IPS-18c (cell line): ENCODE data around the gene BORCS8.
"Not testable (repeated sequence)": the region's sequence is repeated elsewhere in the genome, so short reads cannot be mapped to it uniquely, and the experiment has no call there.

Experiments
- H3K4me3 ChIP-seq: 2 replicates; pipeline ENCODE4 v1.7.0; 2013; ENCODE audit warnings: low read depth, mild to moderate bottlenecking, low read length, moderate library complexity; ENCODE audit not compliant: insufficient read depth
- H3K9me3 ChIP-seq: one replicate; pipeline ENCODE4 v1.6.1; 2013; ENCODE audit warnings: mild to moderate bottlenecking, low read length, moderate library complexity; ENCODE audit not compliant: control insufficient read depth, insufficient read depth

Gene BORCS8

DNA sequence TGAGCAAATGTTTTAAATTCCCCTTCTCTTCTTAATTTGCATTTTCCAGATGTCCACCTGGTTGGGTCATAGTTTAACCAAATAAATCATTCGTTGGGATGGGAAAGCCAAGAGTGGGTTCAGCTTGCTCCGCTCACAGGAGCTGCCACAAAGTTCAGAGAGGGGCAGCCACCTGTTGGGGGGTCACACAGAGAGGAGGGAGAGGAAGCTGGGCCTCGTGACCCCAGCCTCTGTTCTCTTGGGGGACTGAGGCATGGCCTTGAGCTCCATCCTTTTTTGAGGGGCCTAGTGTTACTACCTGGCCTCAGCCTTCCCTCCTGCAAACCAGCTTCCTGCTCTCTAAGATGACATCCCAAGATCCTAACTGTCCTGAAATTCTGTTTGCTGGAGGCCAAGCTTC is 24.3 kb downstream of the BORCS8 start:
- Histone ChIP-seq H3K9me3 (no peaks in the 10 kb centered on the region), H3K4me3 (no peak overlapping the region)

DNA sequence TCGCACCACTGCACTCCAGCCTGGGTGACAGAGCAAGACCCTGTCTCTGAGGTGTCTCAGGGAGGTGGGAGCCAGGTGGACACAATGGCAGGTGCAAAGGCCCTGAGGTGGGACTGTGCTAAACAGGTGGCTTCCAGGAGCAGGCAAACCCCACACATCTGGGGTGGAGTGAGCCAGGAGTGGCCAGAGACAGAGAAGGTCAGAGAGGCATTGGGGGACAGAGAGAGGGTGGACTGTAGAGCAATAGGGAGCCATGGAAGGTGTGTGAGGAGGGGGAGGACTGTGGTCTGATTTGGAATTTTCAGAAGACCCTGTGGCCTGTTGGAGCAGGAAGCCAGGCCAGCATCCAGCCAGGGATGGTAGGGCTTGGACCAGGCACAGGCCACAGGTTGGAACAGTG is 26.6 kb downstream of the BORCS8 start:
- H3K9me3 ChIP-seq: no peaks in the 10 kb centered on the region
- no peak overlapping the region for H3K4me3 ChIP-seq

- no peaks in the 10 kb centered on the region for H3K9me3 ChIP-seq
- H3K4me3 ChIP-seq: no peak overlapping the region
Measured at GRCh38 chr19:19162495-19162894, 29.5 kb downstream of the BORCS8 start.

DNA sequence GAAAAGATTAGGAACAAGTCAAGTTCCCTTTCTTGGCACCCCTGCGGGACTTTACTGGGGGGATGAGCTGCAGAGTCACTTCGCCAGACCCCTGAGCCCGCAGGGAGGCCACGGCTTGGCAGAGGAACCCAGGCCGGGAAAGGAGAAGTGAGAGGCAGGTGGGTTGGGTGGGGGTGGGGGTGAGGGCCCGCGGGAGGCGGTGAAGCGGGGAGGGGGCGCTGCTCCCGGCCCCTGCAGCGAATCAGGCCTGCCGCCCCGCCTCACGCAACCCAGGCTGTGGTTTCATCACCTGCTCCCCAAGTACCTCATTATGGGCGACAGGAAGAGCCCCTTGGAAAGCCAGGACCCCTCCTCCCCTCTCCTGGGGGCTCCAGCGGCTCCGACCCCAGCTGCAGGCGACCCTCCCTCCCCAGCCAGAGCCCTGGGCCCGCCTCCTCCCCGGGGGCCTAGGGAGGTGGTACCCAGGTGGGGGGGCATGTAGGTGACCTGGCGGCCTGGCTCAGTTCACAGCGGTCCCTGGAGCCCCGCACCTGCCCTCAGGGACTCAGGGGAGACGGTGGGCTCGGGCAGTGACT is 31.4 kb downstream of the BORCS8 start:
- no peak overlapping the region for H3K4me3 ChIP-seq
- H3K9me3 ChIP-seq: no peaks in the 10 kb centered on the region

- Histone ChIP-seq H3K9me3 (no peaks in the 10 kb centered on the region), H3K4me3 (no peak overlapping the region)
Measured at GRCh38 chr19:19159534-19159933, 32.4 kb downstream of the BORCS8 start.

DNA sequence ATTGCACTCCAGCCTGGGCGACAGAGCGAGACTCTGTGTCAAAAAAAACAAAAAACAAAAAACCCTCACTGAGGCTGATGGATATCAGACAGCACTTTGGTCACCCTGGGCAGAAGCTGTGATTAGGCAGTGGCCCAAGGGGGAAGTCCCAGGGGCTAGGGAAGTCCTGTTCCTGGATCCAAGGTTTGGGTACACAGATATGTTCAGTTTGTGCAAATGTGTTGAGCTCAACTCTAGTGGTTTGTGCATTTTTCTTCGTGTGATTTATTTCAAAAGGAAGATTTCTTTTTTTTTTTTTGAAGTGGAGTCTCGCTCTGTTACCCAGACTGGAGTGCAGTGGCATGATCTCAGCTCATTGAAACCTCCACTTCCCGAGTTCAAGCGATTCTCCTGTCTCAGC is 34.1 kb downstream of the BORCS8 start:
- H3K4me3 ChIP-seq: no peak overlapping the region
- peaks cover under 1% of the 10 kb centered on the region for H3K9me3 ChIP-seq

- no peak overlapping the region for H3K4me3 ChIP-seq
Measured at GRCh38 chr19:19155495-19156219, 36.3 kb downstream of the BORCS8 start.

DNA sequence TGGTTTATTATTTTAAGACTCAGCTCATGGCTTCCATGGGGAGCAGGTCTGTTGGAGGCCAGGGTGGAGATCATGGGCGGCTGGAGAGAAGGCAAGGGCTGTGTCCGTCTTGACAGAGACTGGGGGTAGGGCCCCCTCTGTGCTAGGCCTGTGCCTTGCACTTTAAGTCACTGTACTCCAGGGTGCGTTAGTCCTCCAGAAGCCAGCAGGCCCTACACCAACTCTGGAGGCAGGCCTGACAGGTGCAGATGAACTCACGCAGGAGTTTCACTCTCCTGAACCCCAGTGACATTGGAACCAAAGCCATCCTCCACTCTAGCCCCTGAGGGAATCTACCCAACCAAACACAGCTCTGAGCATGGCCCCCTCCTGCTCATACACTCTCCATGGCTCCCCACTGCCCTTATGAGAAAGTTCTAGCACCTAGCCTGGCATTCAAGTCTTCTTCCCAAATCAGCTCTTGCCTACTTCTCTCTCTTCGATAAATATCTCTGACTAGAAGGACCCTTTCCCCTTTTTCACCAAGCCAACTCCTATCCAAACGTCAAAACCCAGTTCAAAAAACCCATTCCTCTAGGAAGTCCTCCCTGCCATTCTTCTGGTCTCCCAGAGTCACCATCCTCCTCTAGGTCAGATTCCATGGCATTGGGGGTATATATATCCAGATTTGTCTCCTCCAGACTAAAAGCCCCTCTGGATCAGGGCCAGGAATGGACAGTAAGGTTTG is 37.0 kb downstream of the BORCS8 start:
- Histone ChIP-seq H3K9me3 (peaks cover 2% of the 10 kb centered on the region), H3K4me3 (no peak overlapping the region)

More at GRCh38 chr19:19155495-19156219, 36.3 kb downstream of the BORCS8 start:
- peaks cover 2% of the 10 kb centered on the region for H3K9me3 ChIP-seq

- H3K9me3 ChIP-seq: peaks cover 2% of the 10 kb centered on the region
- no peak overlapping the region for H3K4me3 ChIP-seq
Measured at GRCh38 chr19:19152668-19153384, 39.1 kb downstream of the BORCS8 start.

GRCh38 chr19:19151418-19151817 is 40.5 kb downstream of the BORCS8 start:
- Histone ChIP-seq H3K9me3 (peaks cover 4% of the 10 kb centered on the region), H3K4me3 (no peak overlapping the region)

DNA sequence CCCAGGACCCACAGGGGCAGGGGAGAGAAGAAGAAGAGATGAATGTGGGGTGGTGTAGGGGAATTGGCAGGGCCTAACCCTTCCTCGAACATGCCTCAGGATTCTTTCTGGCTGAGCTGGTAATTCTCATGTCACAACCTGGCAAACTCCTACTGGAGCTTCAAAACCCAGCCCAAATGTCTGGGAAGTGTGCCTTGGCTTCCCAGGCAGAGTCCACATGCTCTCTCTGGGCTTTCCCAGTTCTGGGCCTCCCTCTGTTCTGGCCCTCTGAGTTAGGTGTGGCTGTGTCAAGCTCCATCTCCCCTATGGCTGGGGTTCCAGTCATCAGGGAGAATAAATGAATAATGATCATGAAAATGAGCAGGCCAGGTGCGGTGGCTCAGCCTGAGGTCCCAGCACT is 42.5 kb downstream of the BORCS8 start:
- no peak overlapping the region for H3K4me3 ChIP-seq
- H3K9me3 ChIP-seq: peaks cover 4% of the 10 kb centered on the region

DNA sequence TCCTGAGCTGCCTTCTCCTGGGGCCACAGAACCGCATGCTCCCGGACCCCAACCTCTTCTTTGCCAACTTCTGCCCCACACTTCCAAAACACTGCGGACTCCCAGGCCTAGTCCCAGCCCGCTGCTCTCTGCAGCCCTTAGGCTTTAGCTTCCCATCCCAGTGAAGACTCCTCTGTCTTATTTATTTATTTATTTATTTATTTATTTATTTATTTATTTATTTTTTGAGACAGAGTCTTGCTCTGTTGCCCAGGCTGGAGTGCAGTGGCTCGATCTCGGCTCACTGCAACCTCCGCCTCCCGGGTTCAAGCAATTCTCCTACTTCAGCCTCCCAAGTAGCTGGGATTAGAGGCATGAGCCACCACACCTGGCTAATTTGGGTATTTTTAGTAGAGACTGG is 43.4 kb downstream of the BORCS8 start:
- H3K9me3 ChIP-seq, H3K4me3 ChIP-seq: not testable (repeated sequence)

DNA sequence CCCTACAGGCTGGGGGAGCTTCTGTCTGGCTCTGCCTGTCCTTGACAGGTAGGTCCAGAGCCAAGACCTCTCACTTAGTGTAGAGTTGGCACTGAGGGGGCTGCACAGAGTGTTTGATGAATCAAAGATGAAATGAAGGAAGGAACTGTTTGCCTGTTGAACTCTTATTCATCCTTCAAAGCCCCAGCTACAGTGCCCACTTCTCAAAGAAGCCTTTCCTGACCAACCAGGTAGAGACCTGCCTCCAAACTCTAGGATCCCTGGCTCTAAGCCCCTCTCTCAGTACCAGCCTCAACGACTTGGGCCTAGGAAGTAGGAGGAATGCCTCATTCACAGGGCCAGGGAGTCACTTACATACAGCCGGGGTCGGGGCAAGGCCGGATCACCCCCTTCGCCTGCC is 44.6 kb downstream of the BORCS8 start:
- H3K4me3 ChIP-seq: no peak overlapping the region
- peaks cover 2% of the 10 kb centered on the region for H3K9me3 ChIP-seq

- Histone ChIP-seq H3K4me3 (no peak overlapping the region), H3K9me3 (peaks cover 2% of the 10 kb centered on the region)
Measured at GRCh38 chr19:19146865-19147264, 45.1 kb downstream of the BORCS8 start.

DNA sequence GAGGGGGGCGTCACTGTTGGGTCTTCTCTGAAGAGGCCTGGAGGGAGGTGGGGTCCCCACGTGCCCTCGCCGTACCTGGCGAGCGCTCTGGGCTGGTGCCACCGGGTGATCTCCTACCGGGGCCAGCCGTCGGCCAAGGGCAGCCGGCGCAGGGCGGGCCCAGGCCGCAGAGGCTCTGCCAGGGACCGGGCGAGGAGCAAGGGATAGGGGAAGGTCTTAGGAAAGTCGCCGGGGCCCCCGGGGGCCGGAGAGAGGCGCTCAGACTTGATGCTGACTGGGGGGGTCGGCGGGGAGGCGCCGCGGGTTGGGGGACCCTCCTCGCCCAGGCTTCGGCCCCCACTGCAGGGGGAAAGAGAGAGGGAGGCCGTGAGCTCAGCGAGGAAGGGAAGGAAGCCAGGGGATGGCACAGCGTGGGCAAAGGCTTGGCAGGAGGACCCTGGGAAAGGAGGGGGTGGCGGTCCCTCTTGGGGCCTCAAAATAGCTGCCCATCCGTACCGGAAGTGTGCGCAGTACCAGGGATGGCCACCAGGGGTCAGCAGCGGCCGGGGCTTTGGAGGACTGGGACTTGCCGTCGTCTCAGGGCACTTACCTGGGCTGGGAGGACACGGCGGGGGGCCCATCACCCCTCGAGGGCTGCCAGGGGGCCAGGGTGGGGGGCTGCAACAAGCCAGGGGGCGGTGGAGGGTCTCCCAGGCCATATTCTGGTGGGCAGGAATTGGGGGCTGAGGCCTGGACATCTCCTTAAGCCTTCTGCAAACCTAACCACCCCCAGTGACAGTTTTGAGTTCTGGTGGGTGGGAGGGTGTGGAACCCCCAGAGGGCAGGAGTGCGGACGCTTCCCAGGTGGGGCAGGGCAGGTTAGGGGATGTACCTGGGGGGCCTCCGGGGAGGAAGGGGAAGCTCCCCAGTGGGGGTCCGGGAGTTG is 46.0 kb downstream of the BORCS8 start:
- no peak overlapping the region for H3K4me3 ChIP-seq
- peaks cover 2% of the 10 kb centered on the region for H3K9me3 ChIP-seq

DNA sequence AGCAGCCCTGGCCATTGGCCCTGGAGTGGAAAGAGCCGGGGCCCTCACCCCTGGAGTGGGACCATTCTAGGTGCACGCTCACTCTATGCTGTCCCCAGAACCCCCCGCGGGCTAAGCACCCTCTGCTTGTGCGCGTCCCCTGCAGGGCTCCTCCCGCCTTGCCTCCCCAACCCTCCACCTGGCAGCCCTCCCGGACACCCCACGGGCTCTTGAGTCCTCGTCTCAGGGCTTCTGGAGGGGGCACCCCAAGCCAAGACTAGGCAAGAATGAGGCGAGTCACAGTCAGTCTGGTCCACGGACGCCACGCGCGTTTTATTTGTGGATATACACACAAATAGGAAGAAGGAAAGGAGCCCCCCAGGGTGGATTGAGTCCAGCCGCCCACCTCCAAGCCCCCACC is 46.7 kb downstream of the BORCS8 start:
- peaks cover 2% of the 10 kb centered on the region for H3K9me3 ChIP-seq
- no peak overlapping the region for H3K4me3 ChIP-seq

DNA sequence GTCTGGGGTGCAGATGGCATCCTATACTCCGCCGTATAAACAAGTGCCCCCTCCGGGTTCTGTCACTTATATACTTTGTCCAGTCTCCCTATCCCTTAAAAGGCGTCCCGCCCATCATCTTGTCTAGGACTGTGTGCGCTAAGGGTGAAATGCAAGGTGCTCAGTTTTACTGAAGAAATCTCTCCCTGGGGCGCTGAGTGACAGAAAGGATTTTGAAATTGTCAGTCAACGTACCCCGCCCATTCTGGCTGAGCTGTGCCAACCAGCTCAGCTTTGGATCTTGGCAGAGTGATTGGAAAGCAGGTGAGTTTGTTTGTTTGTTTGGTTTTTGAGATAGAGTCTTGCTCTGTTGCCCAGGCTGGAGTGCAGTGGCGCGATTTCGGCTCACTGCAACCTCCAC is 49.6 kb downstream of the BORCS8 start:
- Histone ChIP-seq H3K4me3 (no peak overlapping the region), H3K9me3 (peaks cover 2% of the 10 kb centered on the region)
